IMR-90 (cell line): ENCODE data around the gene COL9A3. TPM values are rescaled to one million over a fixed set of nuclear protein-coding genes. Genes with fewer than 3 reads are reported as not detected.

Experiments used
- ATAC-seq: fragments of 200-7000 bp; cut with Tn5 transposase; 2 replicates; pipeline ENCODE4 v1.9.1; 2020; ENCODE audit warnings: low read depth, mild to moderate bottlenecking, moderate library complexity
- BruUV-seq: library from RNA; stranded (reverse); fragments of 400-500 nt; replicated peaks from 2 replicates; lab custom pipeline; 2021; lab: Mats Ljungman, UMichigan
- CTCF ChIA-PET: fragments of 300-600 bp; formaldehyde crosslinking; extraction: SDS; loops from one replicate; lab custom pipeline; 2021; ENCODE audit warnings: antibody characterized with exemption; lab: Yijun Ruan, JAX
- POLR2A ChIA-PET: fragments of 300-600 bp; sonication (Branson Sonifier 250); formaldehyde crosslinking; loops from one replicate; lab custom pipeline; 2022; ENCODE audit warnings: antibody characterized with exemption; ENCODE audit not compliant: unreplicated experiment; lab: Charles Lee
- DNase-seq: peaks from one replicate; pipeline ENCODE4 v3.0.0; 2013
- H2AFZ ChIP-seq: replicated peaks from 2 replicates; pipeline ENCODE3; 2013; ENCODE audit warnings: low read length, mild to moderate bottlenecking; ENCODE audit not compliant: poor library complexity
- H2AK5ac ChIP-seq: 2 replicates; pipeline ENCODE4 v1.6.1; 2013; ENCODE audit warnings: low read depth, low read length, inconsistent platforms
- H2AK9ac ChIP-seq: replicated peaks from 2 replicates; pipeline ENCODE3; 2013; ENCODE audit warnings: mild to moderate bottlenecking, low read depth, low read length, moderate library complexity; ENCODE audit not compliant: poor library complexity
- H2BK120ac ChIP-seq: 2 replicates; pipeline ENCODE4 v1.6.1; 2013; ENCODE audit warnings: low read depth, low read length, inconsistent platforms
- H2BK15ac ChIP-seq: 3 replicates; pipeline ENCODE4 v1.6.1; 2013; ENCODE audit warnings: low read depth, low read length, inconsistent platforms
- H2BK20ac ChIP-seq: 2 replicates; pipeline ENCODE4 v1.6.1; 2013; ENCODE audit warnings: low read depth, mild to moderate bottlenecking, inconsistent platforms, low read length, moderate library complexity
- H2BK5ac ChIP-seq: 2 replicates; pipeline ENCODE4 v1.6.1; 2013; ENCODE audit warnings: mild to moderate bottlenecking, low read depth, low read length, inconsistent platforms; ENCODE audit not compliant: poor library complexity, severe bottlenecking
- H3K14ac ChIP-seq: replicated peaks from 2 replicates; pipeline ENCODE4 v1.6.1; 2013; ENCODE audit warnings: low read depth, low read length, inconsistent platforms
- H3K18ac ChIP-seq: 2 replicates; pipeline ENCODE4 v1.6.1; 2013; ENCODE audit warnings: low read depth, low read length, control low read depth
- H3K23ac ChIP-seq: 2 replicates; pipeline ENCODE4 v1.6.1; 2013; ENCODE audit warnings: low read depth, low read length, inconsistent platforms
- H3K27ac ChIP-seq: 2 replicates; pipeline ENCODE4 v1.5.1; 2013; ENCODE audit warnings: mild to moderate bottlenecking, control low read depth, low read length; ENCODE audit not compliant: insufficient read depth
- H3K27me3 ChIP-seq: 2 replicates; pipeline ENCODE4 v1.6.1; 2013; ENCODE audit warnings: low read length; ENCODE audit not compliant: control insufficient read depth, insufficient read depth
- H3K36me3 ChIP-seq: 2 replicates; pipeline ENCODE4 v1.6.1; 2013; ENCODE audit warnings: low read length, mixed read lengths; ENCODE audit not compliant: control insufficient read depth, insufficient read depth
- H3K4ac ChIP-seq: 2 replicates; pipeline ENCODE4 v1.6.1; 2013; ENCODE audit warnings: low read depth, low read length, inconsistent platforms
- H3K4me1 ChIP-seq: 2 replicates; pipeline ENCODE4 v1.6.1; 2013; ENCODE audit warnings: low read length, mixed read lengths; ENCODE audit not compliant: control insufficient read depth, insufficient read depth
- H3K4me2 ChIP-seq: 2 replicates; pipeline ENCODE4 v1.6.1; 2013; ENCODE audit warnings: low read depth, mild to moderate bottlenecking, control low read depth, low read length, moderate library complexity
- H3K4me3 ChIP-seq: 2 replicates; pipeline ENCODE4 v1.5.1; 2013; ENCODE audit warnings: low read depth, mild to moderate bottlenecking, control low read depth, low read length, moderate library complexity; ENCODE audit not compliant: insufficient read depth
- H3K56ac ChIP-seq: 2 replicates; pipeline ENCODE4 v1.6.1; 2013; ENCODE audit warnings: low read length, inconsistent platforms; ENCODE audit not compliant: insufficient read depth; ENCODE audit errors: extremely low read depth
- H3K79me1 ChIP-seq, 2 experiments: 2 replicates each; pipeline ENCODE4 v1.6.1; 2013; ENCODE audit warnings: low read length in 2 of 2, inconsistent platforms in 1 of 2, low read depth in 1 of 2
- H3K9ac ChIP-seq: 2 replicates; pipeline ENCODE4 v1.6.1; 2013; ENCODE audit warnings: low read depth, low read length, control low read depth
- H3K9me1 ChIP-seq: 2 replicates; pipeline ENCODE4 v1.6.1; 2013; ENCODE audit warnings: low read length, inconsistent platforms; ENCODE audit not compliant: insufficient read depth
- H3K9me3 ChIP-seq: 2 replicates; pipeline ENCODE4 v1.6.1; 2013; ENCODE audit warnings: low read length; ENCODE audit not compliant: control insufficient read depth, insufficient read depth
- H4K20me1 ChIP-seq: 2 replicates; pipeline ENCODE4 v1.6.1; 2013; ENCODE audit warnings: low read length, inconsistent platforms; ENCODE audit not compliant: insufficient read depth
- H4K5ac ChIP-seq: 2 replicates; pipeline ENCODE4 v1.6.1; 2013; ENCODE audit warnings: mild to moderate bottlenecking, low read depth, low read length, control low read depth
- H4K8ac ChIP-seq, 2 experiments: 2 replicates each; pipeline ENCODE4 v1.6.1; 2013; ENCODE audit warnings: low read depth in 2 of 2, low read length in 2 of 2, control low read depth in 1 of 2, inconsistent platforms in 1 of 2
- H4K91ac ChIP-seq: 2 replicates; pipeline ENCODE4 v1.6.1; 2013; ENCODE audit warnings: low read depth, low read length, inconsistent platforms; ENCODE audit not compliant: insufficient read depth
- CEBPB ChIP-seq: IDR thresholded peaks from 2 replicates; pipeline ENCODE4 v1.6.1; 2012; ENCODE audit warnings: low read depth, low read length, improper control_type of control experiment
- CHD1 ChIP-seq: IDR thresholded peaks from 2 replicates; pipeline ENCODE4 v1.6.1; 2012; ENCODE audit warnings: low read depth, low read length, improper control_type of control experiment
- CTCF ChIP-seq: conservative IDR thresholded peaks from 2 replicates; pipeline ENCODE4 v1.5.1; 2012; ENCODE audit warnings: mild to moderate bottlenecking, low read depth, low read length, improper control_type of control experiment
- FOS ChIP-seq: fragments of 150-350 bp; IDR thresholded peaks from 2 replicates; pipeline ENCODE4 v1.6.1; 2016; ENCODE audit warnings: low read depth, low read length
- MAFK ChIP-seq: IDR thresholded peaks from 2 replicates; pipeline ENCODE4 v1.6.1; 2012; ENCODE audit warnings: low read depth, low read length, improper control_type of control experiment
- MXI1 ChIP-seq: IDR thresholded peaks from 2 replicates; pipeline ENCODE4 v1.6.1; 2012; ENCODE audit warnings: low read depth, mild to moderate bottlenecking, low read length, moderate library complexity, borderline replicate concordance
- NFE2L2 ChIP-seq: fragments of 150-350 bp; IDR thresholded peaks from 2 replicates; pipeline ENCODE4 v1.6.1; 2016; ENCODE audit warnings: low read depth, mild to moderate bottlenecking, low read length
- RAD21 ChIP-seq: IDR thresholded peaks from 2 replicates; pipeline ENCODE4 v1.6.1; 2012; ENCODE audit warnings: low read length, improper control_type of control experiment
- RCOR1 ChIP-seq: IDR thresholded peaks from 2 replicates; pipeline ENCODE4 v1.6.1; 2012; ENCODE audit warnings: mild to moderate bottlenecking, low read length, improper control_type of control experiment; ENCODE audit not compliant: insufficient replicate concordance
- RFX5 ChIP-seq: IDR thresholded peaks from 2 replicates; pipeline ENCODE4 v1.8.0; 2012; ENCODE audit warnings: low read depth, mild to moderate bottlenecking, low read length, moderate library complexity
- SMC3 ChIP-seq: fragments of 150-350 bp; IDR thresholded peaks from 2 replicates; pipeline ENCODE4 v1.6.1; 2016; ENCODE audit warnings: low read depth, mild to moderate bottlenecking, antibody characterized with exemption, low read length, moderate library complexity
- USF2 ChIP-seq: fragments of 150-350 bp; IDR thresholded peaks from 2 replicates; pipeline ENCODE4 v1.6.1; 2017; ENCODE audit warnings: mild to moderate bottlenecking, antibody characterized with exemption, low read length, low read depth
- WGBS, 2 experiments: methylation state at CpG; one replicate each; pipeline versions ENCODE4 v1.1.5 to v1.1.7; 2013; ENCODE audit warnings: missing lambda C conversion rate in 2 of 2; ENCODE audit not compliant: insufficient read length in 1 of 2; ENCODE audit errors: extremely low coverage in 2 of 2; 5-methylcytosine and 5-hydroxymethylcytosine counted together
- dilution Hi-C: fragments of 300-500 bp; cut with HindIII; formaldehyde crosslinking; loops from one replicate; pipeline ENCODE4 v1.14.3; 2018; ENCODE audit warnings: low sequenced_read_pairs; ENCODE audit not compliant: unreplicated experiment
- in situ Hi-C: fragments of 300-500 bp; cut with MboI; formaldehyde crosslinking; loops from 3 replicates; pipeline ENCODE4 v1.14.3; 2019; ENCODE audit warnings: low sequenced_read_pairs, inconsistent platforms, mixed read lengths
- intact Hi-C: fragments of 100-400 bp; cut with micrococcal nuclease; formaldehyde crosslinking; loops from 2 replicates; pipeline ENCODE4 v1.10.0; 2022
- polyA plus RNA-seq, 3 experiments: library from polyadenylated mRNA; depleted of rRNA; stranded (reverse); fragments of >200 nt; gene quantifications; 2 replicates each; pipeline ENCODE4 v1.2.3, GENCODE V29; 2012; ENCODE audit warnings: low replicate concordance in 1 of 3
- total RNA-seq: library from RNA; depleted of rRNA; stranded (reverse); fragments of >200 nt; gene quantifications from 2 replicates; pipeline ENCODE4 v1.2.3, GENCODE V29; 2012
- TF ChIP-seq, protein P1 (sequence below): fragments of 150-350 bp; IDR thresholded peaks from 2 replicates; pipeline ENCODE4 v1.6.1; 2016; ENCODE audit warnings: low read depth, mild to moderate bottlenecking, low read length, moderate library complexity, borderline replicate concordance

Gene COL9A3
- total and polyA plus RNA-seq, 2 of the 4 experiments (the other 2 are of a cell fraction): 0.36 to 1.4 TPM

DNA sequence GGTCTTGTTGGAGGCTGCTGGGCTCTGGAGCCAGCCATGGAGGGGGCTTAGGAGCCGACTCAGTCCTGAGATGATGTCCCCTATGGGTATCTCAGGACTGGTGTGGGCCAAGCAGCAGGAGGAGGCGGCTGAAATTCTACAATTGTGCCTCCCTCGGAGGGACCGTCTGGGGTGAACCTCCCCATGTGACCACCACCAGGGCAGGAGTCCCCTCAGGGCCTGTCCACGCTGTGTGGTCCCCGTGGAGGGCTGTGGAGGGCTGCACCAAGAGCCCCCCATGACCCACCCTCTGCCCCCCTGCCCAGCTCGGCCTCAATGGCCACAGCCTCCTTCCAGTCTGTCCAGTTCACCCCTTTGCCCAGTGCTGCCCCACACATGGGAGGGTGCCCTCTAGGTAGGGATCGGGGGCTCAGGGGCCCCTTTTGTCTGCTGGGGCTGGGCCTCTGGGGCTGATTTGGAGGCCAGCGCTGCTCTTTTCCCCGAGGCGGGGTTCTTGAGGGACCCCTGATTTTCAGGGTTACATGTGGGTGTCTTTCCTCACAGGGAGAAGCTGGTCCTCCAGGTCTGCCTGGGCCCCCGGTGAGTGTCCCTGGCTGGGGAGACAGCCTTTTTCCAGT lies 1.2 kb downstream of the COL9A3 start:
- no peaks in the 10 kb centered on the region for H3K79me1 ChIP-seq
- H3K27ac ChIP-seq: no peak overlapping the region
- H3K4me3 ChIP-seq: no peak overlapping the region
- H4K20me1 ChIP-seq: peaks cover 6% of the 10 kb centered on the region; the same call in 1 of the 2 replicates
- H3K18ac ChIP-seq: no peak overlapping the region
- ATAC-seq (no peak), DNase-seq (no peak)
- no peak overlapping the region for H3K56ac ChIP-seq
- no peak overlapping the region for H3K4ac ChIP-seq
- in situ Hi-C loops: no loop called here
- H3K27me3 ChIP-seq: peaks cover 23% of the 10 kb centered on the region
- ChIA-PET POLR2A (no interaction called here), CTCF (no interaction called here)
- no peaks in the 10 kb centered on the region for H3K9me1 ChIP-seq
- 60% methylated on average over 2 of the region's 12 CpGs; no CpG with 5 or more reads in 1 of the 2 experiments for WGBS, 2 experiments
- no peak overlapping the region for H4K91ac ChIP-seq
- no peak overlapping the region for H3K23ac ChIP-seq
- TF ChIP-seq NFE2L2: no peak
- no peak for TF ChIP-seq RCOR1
- TF ChIP-seq MAFK: no peak
- TF ChIP-seq, protein P1, sequence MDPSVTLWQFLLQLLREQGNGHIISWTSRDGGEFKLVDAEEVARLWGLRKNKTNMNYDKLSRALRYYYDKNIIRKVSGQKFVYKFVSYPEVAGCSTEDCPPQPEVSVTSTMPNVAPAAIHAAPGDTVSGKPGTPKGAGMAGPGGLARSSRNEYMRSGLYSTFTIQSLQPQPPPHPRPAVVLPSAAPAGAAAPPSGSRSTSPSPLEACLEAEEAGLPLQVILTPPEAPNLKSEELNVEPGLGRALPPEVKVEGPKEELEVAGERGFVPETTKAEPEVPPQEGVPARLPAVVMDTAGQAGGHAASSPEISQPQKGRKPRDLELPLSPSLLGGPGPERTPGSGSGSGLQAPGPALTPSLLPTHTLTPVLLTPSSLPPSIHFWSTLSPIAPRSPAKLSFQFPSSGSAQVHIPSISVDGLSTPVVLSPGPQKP: no peak
- TF ChIP-seq CEBPB: no peak
- no peak for TF ChIP-seq CTCF
- TF ChIP-seq SMC3: no peak
- TF ChIP-seq RAD21: no peak
- TF ChIP-seq RFX5: no peak
- TF ChIP-seq CHD1: no peak
- TF ChIP-seq FOS: no peak
- no peak for TF ChIP-seq MXI1
- TF ChIP-seq USF2: no peak
- peaks cover 20% of the 10 kb centered on the region for H3K4me1 ChIP-seq
- H2BK5ac ChIP-seq: no peak overlapping the region
- H3K9ac ChIP-seq: no peak overlapping the region
- H4K8ac ChIP-seq: no peak overlapping the region
- no peak overlapping the region for H2BK15ac ChIP-seq
- no peak overlapping the region for H2BK120ac ChIP-seq
- H3K4me2 ChIP-seq: no peak overlapping the region
- no peak overlapping the region; the same call in 1 of the 2 replicates for H4K5ac ChIP-seq
- no peak overlapping the region for H2BK20ac ChIP-seq
- no peak overlapping the region for H3K14ac ChIP-seq
- peaks cover 4% of the 10 kb centered on the region; the same call in 1 of the 2 replicates for H3K36me3 ChIP-seq
- no peak overlapping the region for H2AFZ ChIP-seq
- H3K9me3 ChIP-seq: no peaks in the 10 kb centered on the region
- intact Hi-C loops: no loop called here
- BruUV-seq: no TSS peak
- no peak overlapping the region for H2AK5ac ChIP-seq
- dilution Hi-C loops: no loop called here
- H2AK9ac ChIP-seq: peak overlapping the region; percentile 72
